GM12872 (cell line): ENCODE data around the gene TNC.

ENCODE experiments used
- TF ChIP-seq, protein P1 (sequence below): IDR thresholded peaks from 3 replicates; pipeline ENCODE4 v1.5.1; 2011; ENCODE audit warnings: low read depth, mild to moderate bottlenecking, low read length, moderate library complexity; ENCODE audit not compliant: insufficient read depth

The TNC gene

GRCh38 chr9:115018547-115019435, 99.2 kb downstream of the TNC start:
- TF ChIP-seq, protein P1, sequence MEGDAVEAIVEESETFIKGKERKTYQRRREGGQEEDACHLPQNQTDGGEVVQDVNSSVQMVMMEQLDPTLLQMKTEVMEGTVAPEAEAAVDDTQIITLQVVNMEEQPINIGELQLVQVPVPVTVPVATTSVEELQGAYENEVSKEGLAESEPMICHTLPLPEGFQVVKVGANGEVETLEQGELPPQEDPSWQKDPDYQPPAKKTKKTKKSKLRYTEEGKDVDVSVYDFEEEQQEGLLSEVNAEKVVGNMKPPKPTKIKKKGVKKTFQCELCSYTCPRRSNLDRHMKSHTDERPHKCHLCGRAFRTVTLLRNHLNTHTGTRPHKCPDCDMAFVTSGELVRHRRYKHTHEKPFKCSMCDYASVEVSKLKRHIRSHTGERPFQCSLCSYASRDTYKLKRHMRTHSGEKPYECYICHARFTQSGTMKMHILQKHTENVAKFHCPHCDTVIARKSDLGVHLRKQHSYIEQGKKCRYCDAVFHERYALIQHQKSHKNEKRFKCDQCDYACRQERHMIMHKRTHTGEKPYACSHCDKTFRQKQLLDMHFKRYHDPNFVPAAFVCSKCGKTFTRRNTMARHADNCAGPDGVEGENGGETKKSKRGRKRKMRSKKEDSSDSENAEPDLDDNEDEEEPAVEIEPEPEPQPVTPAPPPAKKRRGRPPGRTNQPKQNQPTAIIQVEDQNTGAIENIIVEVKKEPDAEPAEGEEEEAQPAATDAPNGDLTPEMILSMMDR, result no peak

- TF ChIP-seq, protein P1, result no peak
Observed at GRCh38 chr9:115016344-115016743, 101.6 kb downstream of the TNC start.

- TF ChIP-seq, protein P1, result peak; percentile 62
Observed at GRCh38 chr9:115015018-115015635, 102.8 kb downstream of the TNC start.

- TF ChIP-seq, protein P1, result no peak
Observed at GRCh38 chr9:115014438-115014837, 103.5 kb downstream of the TNC start.

DNA sequence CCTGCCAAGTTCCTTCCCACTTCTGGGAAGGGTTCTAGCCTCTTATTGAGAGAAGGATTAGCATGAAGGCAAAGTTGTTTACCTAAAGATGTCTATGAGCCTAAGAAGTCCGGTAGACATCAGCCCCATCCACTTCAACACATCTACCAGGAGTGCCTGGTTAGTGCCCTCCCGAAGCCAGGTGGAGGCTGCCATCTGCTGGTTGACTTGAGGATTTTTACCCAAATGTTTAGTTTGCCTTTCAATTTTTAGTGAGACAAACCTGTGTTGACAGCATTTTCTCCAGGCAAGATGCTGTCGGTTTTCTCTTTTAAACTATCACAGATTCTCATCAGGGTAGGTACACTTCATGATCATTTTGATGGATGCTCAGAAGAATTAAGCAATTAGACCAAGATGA, 104.0 kb downstream of the TNC start:
- TF ChIP-seq, protein P1, result peak; percentile 70

- TF ChIP-seq, protein P1, result no peak
Observed at GRCh38 chr9:115012486-115012885, 105.5 kb downstream of the TNC start.

DNA sequence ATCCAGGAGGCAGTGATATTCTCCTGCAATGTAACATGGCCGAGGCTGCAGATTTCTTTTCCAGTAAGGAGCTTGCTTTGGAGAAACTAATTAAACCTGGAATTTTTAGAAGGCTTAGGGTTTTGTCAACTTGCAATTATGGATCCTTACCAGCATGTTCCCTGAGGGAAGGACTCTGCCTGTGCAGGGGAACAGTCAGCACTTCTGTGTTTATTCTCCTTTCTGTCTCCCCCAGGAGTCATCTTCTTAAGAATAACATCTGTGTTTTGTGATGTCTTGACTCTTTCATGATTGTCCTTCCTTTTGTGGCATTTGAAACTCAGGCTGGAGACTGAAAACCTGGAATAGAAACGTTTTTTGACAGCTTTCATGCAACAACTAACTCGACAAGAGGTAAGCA, 107.1 kb downstream of the TNC start:
- TF ChIP-seq, protein P1, result no peak
